Rectal smooth muscle tissue (tissue), 1 donor: ENCODE results near the gene NDEL1.

Source experiments
- H3K27ac ChIP-seq: one replicate; pipeline ENCODE4 v1.7.0; 2013; ENCODE audit warnings: low read depth, low read length, inconsistent platforms
- H3K27me3 ChIP-seq: one replicate; pipeline ENCODE4 v1.7.0; 2013; ENCODE audit warnings: low read length; ENCODE audit not compliant: control insufficient read depth, insufficient read depth
- H3K36me3 ChIP-seq: one replicate; pipeline ENCODE4 v1.7.0; 2013; ENCODE audit warnings: low read length; ENCODE audit not compliant: control insufficient read depth, insufficient read depth
- H3K4me1 ChIP-seq: one replicate; pipeline ENCODE4 v1.7.0; 2013; ENCODE audit warnings: low read length; ENCODE audit not compliant: control insufficient read depth, insufficient read depth
- H3K4me3 ChIP-seq: one replicate; pipeline ENCODE4 v1.7.0; 2013; ENCODE audit warnings: low read length
- H3K9ac ChIP-seq: one replicate; pipeline ENCODE4 v1.7.0; 2013; ENCODE audit warnings: low read length

NDEL1 gene

DNA sequence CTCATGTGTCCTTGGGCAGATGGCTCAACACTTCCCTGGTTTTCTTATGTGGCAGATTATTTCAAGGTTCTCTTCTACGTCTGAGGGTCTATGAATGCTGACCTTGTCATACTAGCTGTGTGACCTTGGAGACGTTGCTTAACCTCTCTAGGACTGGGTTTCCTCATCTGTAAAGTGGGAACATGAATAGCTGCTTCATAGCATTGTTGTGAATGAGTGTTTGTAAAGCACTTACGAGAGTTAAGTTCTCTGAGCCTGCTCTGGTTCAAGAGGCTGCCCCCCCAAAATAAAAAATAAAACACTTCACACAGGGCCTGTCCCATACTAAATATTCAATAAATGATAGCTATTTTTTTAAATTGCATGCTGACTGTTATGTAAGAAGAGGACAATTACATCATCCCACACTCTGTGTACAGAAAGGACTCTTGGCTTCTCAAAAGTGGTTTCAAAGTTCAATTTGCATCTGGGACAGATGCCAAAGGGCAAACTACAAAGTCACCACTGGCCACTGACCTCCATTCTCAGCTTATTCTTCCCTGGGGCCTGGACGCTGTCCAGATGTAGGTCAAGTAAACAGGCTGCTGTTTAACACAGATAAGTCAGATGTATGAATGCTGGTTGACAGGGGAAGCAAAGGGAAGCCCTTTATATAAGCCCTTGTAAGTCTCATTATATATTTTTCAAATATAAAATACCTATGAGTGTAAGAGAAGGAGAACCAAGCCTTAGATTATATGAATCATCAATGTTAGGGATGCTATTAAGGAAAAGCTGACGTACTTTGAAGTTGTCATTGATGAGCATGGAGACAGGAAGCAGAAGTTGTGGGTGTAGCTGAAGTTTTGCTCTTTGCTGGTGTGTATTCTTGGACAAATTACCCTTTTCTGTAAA is 15.4 kb upstream of the NDEL1 start:
- no peak overlapping the region for H3K4me3 ChIP-seq
- H3K36me3 ChIP-seq: no peaks in the 10 kb centered on the region
- no peak overlapping the region for H3K9ac ChIP-seq
- H3K27me3 ChIP-seq: no peaks in the 10 kb centered on the region
- no peaks in the 10 kb centered on the region for H3K4me1 ChIP-seq
- no peak overlapping the region for H3K27ac ChIP-seq

- Histone ChIP-seq H3K27me3 (no peaks in the 10 kb centered on the region), H3K36me3 (no peaks in the 10 kb centered on the region), H3K9ac (no peak overlapping the region), H3K4me3 (no peak overlapping the region), H3K27ac (no peak overlapping the region), H3K4me1 (no peaks in the 10 kb centered on the region)
Observed at GRCh38 chr17:8421571-8421970, 14.1 kb upstream of the NDEL1 start.

DNA sequence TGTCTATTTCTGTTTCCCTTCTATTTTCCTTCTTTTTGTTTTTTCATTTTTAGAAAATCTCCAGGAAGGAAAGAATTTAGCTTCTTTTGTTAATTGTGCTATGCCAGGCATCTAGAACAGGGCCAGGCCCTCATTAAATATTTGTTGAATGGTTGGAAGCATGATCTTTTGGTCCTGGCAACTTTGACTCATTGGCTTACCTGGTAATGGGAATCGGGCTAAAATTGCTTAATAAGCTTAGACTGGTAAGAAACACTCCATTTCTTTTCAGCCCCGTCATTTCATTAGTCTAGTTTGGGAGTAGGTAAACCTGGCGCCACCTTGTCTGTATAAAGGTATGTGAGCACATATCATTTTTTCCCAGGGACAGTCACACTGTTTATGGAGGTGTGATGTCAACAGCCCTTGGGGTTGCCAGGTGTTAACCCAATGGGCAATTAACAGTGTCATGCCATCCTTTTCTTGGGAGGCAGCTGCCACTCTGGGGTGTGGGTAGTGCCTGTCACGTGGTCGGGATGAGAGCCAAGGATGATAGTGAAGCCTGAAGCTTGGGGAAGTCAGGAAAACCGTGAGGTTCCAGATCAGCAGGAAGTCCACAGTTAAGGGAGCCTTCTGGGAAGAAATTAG is 9.5 kb upstream of the NDEL1 start:
- no peaks in the 10 kb centered on the region for H3K27me3 ChIP-seq
- no peak overlapping the region for H3K27ac ChIP-seq
- no peaks in the 10 kb centered on the region for H3K4me1 ChIP-seq
- no peak overlapping the region for H3K4me3 ChIP-seq
- no peak overlapping the region for H3K9ac ChIP-seq
- no peaks in the 10 kb centered on the region for H3K36me3 ChIP-seq

DNA sequence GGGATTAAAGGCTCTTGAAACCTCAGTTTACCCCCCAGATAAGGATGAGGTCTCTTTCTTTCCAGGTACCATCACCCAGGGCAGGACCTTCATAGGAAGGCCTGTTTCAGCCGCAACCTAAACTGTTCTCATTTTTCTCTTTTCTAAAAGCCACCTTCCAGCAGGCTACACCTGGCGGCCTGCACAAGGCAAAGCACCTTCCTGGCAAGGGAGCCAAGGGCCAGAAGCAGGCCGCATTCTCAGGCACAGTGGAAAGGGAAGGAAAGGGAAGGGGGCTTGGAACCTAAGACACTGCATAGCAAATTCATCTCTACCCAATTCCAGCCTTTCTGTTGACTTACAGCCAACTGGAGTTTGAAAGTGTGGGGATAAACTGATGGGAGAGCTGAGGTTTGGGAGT is 8.9 kb upstream of the NDEL1 start:
- Histone ChIP-seq H3K4me1 (no peaks in the 10 kb centered on the region), H3K4me3 (no peak overlapping the region), H3K27me3 (no peaks in the 10 kb centered on the region), H3K36me3 (no peaks in the 10 kb centered on the region), H3K27ac (no peak overlapping the region), H3K9ac (no peak overlapping the region)

GRCh38 chr17:8430966-8431365 is 4.7 kb upstream of the NDEL1 start:
- H3K4me3 ChIP-seq: no peak overlapping the region
- no peak overlapping the region for H3K27ac ChIP-seq
- no peaks in the 10 kb centered on the region for H3K36me3 ChIP-seq
- no peak overlapping the region for H3K9ac ChIP-seq
- no peaks in the 10 kb centered on the region for H3K27me3 ChIP-seq
- H3K4me1 ChIP-seq: peaks cover 4% of the 10 kb centered on the region

- no peaks in the 10 kb centered on the region for H3K27me3 ChIP-seq
- no peaks in the 10 kb centered on the region for H3K36me3 ChIP-seq
- peaks cover 9% of the 10 kb centered on the region for H3K4me1 ChIP-seq
- peak overlapping the region; percentile 91 for H3K9ac ChIP-seq
- H3K27ac ChIP-seq: peak overlapping the region; percentile 97
- H3K4me3 ChIP-seq: peak overlapping the region; percentile 89
Observed at GRCh38 chr17:8436169-8436843, 622 bp downstream of the NDEL1 start.

GRCh38 chr17:8436844-8437171 is 1.1 kb downstream of the NDEL1 start:
- Histone ChIP-seq H3K27me3 (no peaks in the 10 kb centered on the region), H3K4me1 (peaks cover 9% of the 10 kb centered on the region), H3K27ac (peak overlapping the region; percentile 97), H3K36me3 (no peaks in the 10 kb centered on the region), H3K4me3 (peak overlapping the region; percentile 89), H3K9ac (peak overlapping the region; percentile 91)

DNA sequence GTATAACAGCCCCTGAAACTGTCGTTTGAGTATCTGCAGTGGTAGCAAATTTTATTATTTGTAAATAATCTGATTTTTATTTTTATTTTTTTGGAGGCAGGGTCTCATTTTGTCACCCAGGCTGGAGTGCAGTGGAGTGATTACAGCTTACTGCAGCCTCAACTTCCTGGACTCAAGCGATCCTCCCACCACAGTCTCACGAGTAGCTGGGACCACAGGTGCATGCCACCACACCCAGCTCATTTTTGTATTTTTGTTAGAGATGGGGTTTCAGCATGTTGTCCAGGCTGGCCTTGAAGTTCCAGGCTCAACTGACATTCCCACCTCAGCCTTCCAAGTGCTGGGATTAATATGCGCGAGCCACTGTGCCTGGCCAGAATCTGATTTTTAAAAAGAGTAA is 2.8 kb downstream of the NDEL1 start:
- H3K4me1 ChIP-seq: peaks cover 9% of the 10 kb centered on the region
- H3K36me3 ChIP-seq: no peaks in the 10 kb centered on the region
- H3K4me3 ChIP-seq: no peak overlapping the region
- no peak overlapping the region for H3K9ac ChIP-seq
- H3K27ac ChIP-seq: no peak overlapping the region
- H3K27me3 ChIP-seq: no peaks in the 10 kb centered on the region

DNA sequence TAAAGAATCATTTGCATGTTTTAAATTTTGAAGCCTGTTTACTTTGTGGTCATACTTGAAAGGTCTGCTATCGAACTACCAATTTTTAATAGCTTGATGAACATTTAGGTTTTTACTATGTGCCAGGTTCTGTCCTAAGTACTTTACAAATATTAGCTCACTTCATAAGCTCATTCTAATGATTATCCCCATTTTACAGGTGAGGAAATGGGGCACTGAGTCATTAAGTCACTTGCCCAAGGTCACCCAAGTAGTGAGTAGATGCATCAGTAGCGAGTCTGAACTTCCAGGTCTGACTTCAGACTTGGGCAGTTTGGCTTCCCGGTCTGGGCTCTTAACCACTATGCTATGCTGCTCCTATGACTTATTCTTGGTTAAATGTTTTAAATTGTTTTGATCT is 4.0 kb downstream of the NDEL1 start:
- Histone ChIP-seq H3K27me3 (no peaks in the 10 kb centered on the region), H3K4me1 (peaks cover 9% of the 10 kb centered on the region), H3K4me3 (no peak overlapping the region), H3K27ac (no peak overlapping the region), H3K36me3 (peaks cover 3% of the 10 kb centered on the region), H3K9ac (no peak overlapping the region)

- H3K4me1 ChIP-seq: peaks cover 5% of the 10 kb centered on the region
Observed at GRCh38 chr17:8441690-8442089, 6.0 kb downstream of the NDEL1 start.

DNA sequence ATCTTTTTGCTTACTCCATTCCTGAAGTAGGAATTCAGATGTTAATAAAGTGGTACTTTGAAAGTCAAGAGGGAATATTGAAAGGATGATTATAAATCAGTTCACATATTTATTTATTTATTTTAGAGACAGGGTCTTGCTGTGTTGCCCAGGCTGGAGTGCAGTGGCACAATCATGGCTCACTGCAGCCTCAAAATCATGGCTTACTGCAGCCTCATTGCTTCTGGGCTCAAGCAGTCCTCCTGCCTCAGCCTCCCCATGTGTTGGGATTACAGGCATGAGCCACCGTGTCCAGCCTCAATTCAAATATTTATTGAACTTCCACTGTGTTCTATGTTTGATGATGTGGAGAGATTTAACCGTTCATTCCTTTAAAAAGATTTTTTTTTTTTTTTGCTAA is 6.6 kb downstream of the NDEL1 start:
- Histone ChIP-seq H3K4me1 (peaks cover 3% of the 10 kb centered on the region), H3K27me3 (no peaks in the 10 kb centered on the region), H3K27ac (no peak overlapping the region), H3K36me3 (peaks cover 10% of the 10 kb centered on the region), H3K4me3 (no peak overlapping the region), H3K9ac (no peak overlapping the region)

More at GRCh38 chr17:8441690-8442089, 6.0 kb downstream of the NDEL1 start:
- peaks cover 6% of the 10 kb centered on the region for H3K36me3 ChIP-seq
- H3K27me3 ChIP-seq: no peaks in the 10 kb centered on the region
- no peak overlapping the region for H3K9ac ChIP-seq
- H3K4me3 ChIP-seq: no peak overlapping the region
- no peak overlapping the region for H3K27ac ChIP-seq

GRCh38 chr17:8443756-8444155 is 8.1 kb downstream of the NDEL1 start:
- Histone ChIP-seq H3K4me3 (no peak overlapping the region), H3K27me3 (no peaks in the 10 kb centered on the region), H3K9ac (no peak overlapping the region), H3K27ac (no peak overlapping the region), H3K4me1 (no peaks in the 10 kb centered on the region), H3K36me3 (peaks cover 16% of the 10 kb centered on the region)
